Panc1 (cell line): ENCODE data around the gene BCHE. TPM values are rescaled to one million over a fixed set of nuclear protein-coding genes. Genes with fewer than 3 reads are reported as not detected.

Source experiments
- ATAC-seq: fragments of 200-7000 bp; cut with Tn5 transposase; 2 replicates; pipeline ENCODE4 v1.9.1; 2020; ENCODE audit warnings: mild to moderate bottlenecking, moderate library complexity
- BruUV-seq: library from RNA; stranded (reverse); fragments of 400-500 nt; replicated peaks from 2 replicates; lab custom pipeline; 2021; lab: Mats Ljungman, UMichigan
- CTCF ChIA-PET: fragments of 300-600 bp; sonication (Branson Sonifier 250); formaldehyde crosslinking; loops from one replicate; lab custom pipeline; 2022; ENCODE audit warnings: antibody characterized with exemption; lab: Charles Lee
- POLR2A ChIA-PET: fragments of 300-600 bp; sonication (Branson Sonifier 250); formaldehyde crosslinking; loops from one replicate; lab custom pipeline; 2022; ENCODE audit warnings: antibody characterized with exemption; lab: Charles Lee
- DNase-seq: peaks from one replicate; pipeline ENCODE4 v3.0.0-alpha.2; 2010; ENCODE audit warnings: low read depth, low spot score
- H3K27ac ChIP-seq: 2 replicates; pipeline ENCODE4 v1.5.1; 2011; ENCODE audit warnings: mild to moderate bottlenecking, low read length, inconsistent platforms
- H3K27me3 ChIP-seq: fragments of 200-500 bp; sonication (Bioruptor generic); 2 replicates; pipeline ENCODE4 v1.6.0; 2014; ENCODE audit warnings: low read length, inconsistent platforms; ENCODE audit not compliant: control insufficient read depth, insufficient read depth
- H3K36me3 ChIP-seq: fragments of 200-500 bp; sonication (Bioruptor generic); 2 replicates; pipeline ENCODE4 v1.5.1; 2014; ENCODE audit warnings: inconsistent platforms, mild to moderate bottlenecking, low read length, moderate library complexity; ENCODE audit not compliant: control insufficient read depth, insufficient read depth
- H3K4me1 ChIP-seq: 2 replicates; pipeline ENCODE4 v1.5.1; 2011; ENCODE audit warnings: inconsistent platforms, mild to moderate bottlenecking, low read length, moderate library complexity; ENCODE audit not compliant: control insufficient read depth, insufficient read depth
- H3K4me3 ChIP-seq, 2 experiments: 2 replicates each; pipeline ENCODE4 v1.5.1; 2011 to 2012; ENCODE audit warnings: low read depth in 2 of 2, low read length in 2 of 2, mild to moderate bottlenecking in 2 of 2, inconsistent platforms in 1 of 2, moderate library complexity in 1 of 2
- H3K9me3 ChIP-seq: fragments of 200-500 bp; sonication (Bioruptor generic); 2 replicates; pipeline ENCODE4 v1.5.1; 2014; ENCODE audit warnings: low read depth, mild to moderate bottlenecking, inconsistent platforms, low read length, moderate library complexity; ENCODE audit not compliant: control insufficient read depth, insufficient read depth
- POLR2AphosphoS5 ChIP-seq: IDR thresholded peaks from 2 replicates; pipeline ENCODE4 v1.6.1; 2012; ENCODE audit warnings: mild to moderate bottlenecking, low read depth, low read length, moderate library complexity
- SIN3A ChIP-seq: IDR thresholded peaks from 2 replicates; pipeline ENCODE4 v1.6.1; 2012; ENCODE audit warnings: low read depth, mild to moderate bottlenecking, low read length, moderate library complexity, borderline replicate concordance; ENCODE audit not compliant: insufficient read depth
- TCF7L2 ChIP-seq: IDR thresholded peaks from 2 replicates; pipeline ENCODE4 v1.6.1; 2011; ENCODE audit warnings: mild to moderate bottlenecking, low read depth, low read length, inconsistent platforms
- in situ Hi-C: cut with HindIII; loops from 2 replicates; pipeline ENCODE4 v1.10.0; 2016; ENCODE audit warnings: low sequenced_read_pairs, low pct_unique_long_range_greater_than_20kb
- intact Hi-C: fragments of 100-400 bp; cut with micrococcal nuclease; formaldehyde crosslinking; loops from one replicate; pipeline ENCODE4 v1.10.0; 2022; ENCODE audit not compliant: unreplicated experiment
- total RNA-seq: library from RNA; stranded (reverse); gene quantifications from one replicate; pipeline ENCODE4 v1.2.1, GENCODE V29; 2021; ENCODE audit not compliant: unreplicated experiment
- TF ChIP-seq, protein P1 (sequence below), 2 experiments: IDR thresholded peaks; 2 replicates each; pipeline ENCODE4 v1.6.1; 2011 to 2012; ENCODE audit warnings: low read depth in 2 of 2, control low read depth in 1 of 2, low read length in 1 of 2, mild to moderate bottlenecking in 1 of 2, moderate library complexity in 1 of 2; ENCODE audit not compliant: insufficient read depth in 1 of 2
- TF ChIP-seq, protein P2 (sequence below): fragments of 450-650 bp; IDR thresholded peaks from 2 replicates; pipeline ENCODE4 v1.5.1; 2017; ENCODE audit warnings: mild to moderate bottlenecking

The BCHE gene
- total RNA-seq, 1 experiment from 2014 or later = 1.5 TPM

DNA sequence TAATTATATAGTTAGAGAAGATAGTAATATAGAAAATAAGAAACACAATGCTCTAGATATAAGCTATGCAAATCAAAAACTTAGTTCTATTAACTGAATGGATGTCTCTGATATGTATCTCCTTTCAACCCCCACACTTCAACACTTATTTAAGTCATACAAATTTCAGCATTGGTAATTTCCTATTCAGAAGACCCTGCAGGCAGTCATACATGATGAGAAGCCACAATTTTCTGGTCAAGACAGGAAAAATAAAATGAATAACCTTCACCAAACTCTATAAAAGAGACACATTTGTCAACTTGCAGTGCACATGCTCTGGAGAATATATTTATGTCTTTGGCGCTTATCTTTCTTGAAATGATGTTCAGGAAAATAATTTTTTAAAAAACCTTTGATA, 578 bp upstream of the BCHE start:
- CTCF ChIA-PET = no interaction called here
- Histone ChIP-seq H3K4me1 (peaks cover 7% of the 10 kb centered on the region; the same call in 1 of the 2 replicates), H3K4me3 (no peak overlapping the region), H3K9me3 (no peaks in the 10 kb centered on the region), H3K36me3 (no peaks in the 10 kb centered on the region), H3K27me3 (no peaks in the 10 kb centered on the region), H3K27ac (no peak overlapping the region)
- intact Hi-C loops (no loop called here), in situ Hi-C loops (no loop called here)
- BruUV-seq = no TSS peak
- DNase-seq = no peak
- ATAC-seq = no peak
- TF ChIP-seq SIN3A (no peak), TCF7L2 (no peak), POLR2AphosphoS5 (no peak)
- TF ChIP-seq, protein P1, sequence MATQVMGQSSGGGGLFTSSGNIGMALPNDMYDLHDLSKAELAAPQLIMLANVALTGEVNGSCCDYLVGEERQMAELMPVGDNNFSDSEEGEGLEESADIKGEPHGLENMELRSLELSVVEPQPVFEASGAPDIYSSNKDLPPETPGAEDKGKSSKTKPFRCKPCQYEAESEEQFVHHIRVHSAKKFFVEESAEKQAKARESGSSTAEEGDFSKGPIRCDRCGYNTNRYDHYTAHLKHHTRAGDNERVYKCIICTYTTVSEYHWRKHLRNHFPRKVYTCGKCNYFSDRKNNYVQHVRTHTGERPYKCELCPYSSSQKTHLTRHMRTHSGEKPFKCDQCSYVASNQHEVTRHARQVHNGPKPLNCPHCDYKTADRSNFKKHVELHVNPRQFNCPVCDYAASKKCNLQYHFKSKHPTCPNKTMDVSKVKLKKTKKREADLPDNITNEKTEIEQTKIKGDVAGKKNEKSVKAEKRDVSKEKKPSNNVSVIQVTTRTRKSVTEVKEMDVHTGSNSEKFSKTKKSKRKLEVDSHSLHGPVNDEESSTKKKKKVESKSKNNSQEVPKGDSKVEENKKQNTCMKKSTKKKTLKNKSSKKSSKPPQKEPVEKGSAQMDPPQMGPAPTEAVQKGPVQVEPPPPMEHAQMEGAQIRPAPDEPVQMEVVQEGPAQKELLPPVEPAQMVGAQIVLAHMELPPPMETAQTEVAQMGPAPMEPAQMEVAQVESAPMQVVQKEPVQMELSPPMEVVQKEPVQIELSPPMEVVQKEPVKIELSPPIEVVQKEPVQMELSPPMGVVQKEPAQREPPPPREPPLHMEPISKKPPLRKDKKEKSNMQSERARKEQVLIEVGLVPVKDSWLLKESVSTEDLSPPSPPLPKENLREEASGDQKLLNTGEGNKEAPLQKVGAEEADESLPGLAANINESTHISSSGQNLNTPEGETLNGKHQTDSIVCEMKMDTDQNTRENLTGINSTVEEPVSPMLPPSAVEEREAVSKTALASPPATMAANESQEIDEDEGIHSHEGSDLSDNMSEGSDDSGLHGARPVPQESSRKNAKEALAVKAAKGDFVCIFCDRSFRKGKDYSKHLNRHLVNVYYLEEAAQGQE (IDR thresholded peaks at IDR 0.05; ENCODE audit: insufficient read depth in 1 of 2, low read depth in 2 of 2, low read length in 1 of 2) = no peak
- TF ChIP-seq, protein P2, sequence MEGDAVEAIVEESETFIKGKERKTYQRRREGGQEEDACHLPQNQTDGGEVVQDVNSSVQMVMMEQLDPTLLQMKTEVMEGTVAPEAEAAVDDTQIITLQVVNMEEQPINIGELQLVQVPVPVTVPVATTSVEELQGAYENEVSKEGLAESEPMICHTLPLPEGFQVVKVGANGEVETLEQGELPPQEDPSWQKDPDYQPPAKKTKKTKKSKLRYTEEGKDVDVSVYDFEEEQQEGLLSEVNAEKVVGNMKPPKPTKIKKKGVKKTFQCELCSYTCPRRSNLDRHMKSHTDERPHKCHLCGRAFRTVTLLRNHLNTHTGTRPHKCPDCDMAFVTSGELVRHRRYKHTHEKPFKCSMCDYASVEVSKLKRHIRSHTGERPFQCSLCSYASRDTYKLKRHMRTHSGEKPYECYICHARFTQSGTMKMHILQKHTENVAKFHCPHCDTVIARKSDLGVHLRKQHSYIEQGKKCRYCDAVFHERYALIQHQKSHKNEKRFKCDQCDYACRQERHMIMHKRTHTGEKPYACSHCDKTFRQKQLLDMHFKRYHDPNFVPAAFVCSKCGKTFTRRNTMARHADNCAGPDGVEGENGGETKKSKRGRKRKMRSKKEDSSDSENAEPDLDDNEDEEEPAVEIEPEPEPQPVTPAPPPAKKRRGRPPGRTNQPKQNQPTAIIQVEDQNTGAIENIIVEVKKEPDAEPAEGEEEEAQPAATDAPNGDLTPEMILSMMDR = no peak
- POLR2A ChIA-PET = no interaction called here

DNA sequence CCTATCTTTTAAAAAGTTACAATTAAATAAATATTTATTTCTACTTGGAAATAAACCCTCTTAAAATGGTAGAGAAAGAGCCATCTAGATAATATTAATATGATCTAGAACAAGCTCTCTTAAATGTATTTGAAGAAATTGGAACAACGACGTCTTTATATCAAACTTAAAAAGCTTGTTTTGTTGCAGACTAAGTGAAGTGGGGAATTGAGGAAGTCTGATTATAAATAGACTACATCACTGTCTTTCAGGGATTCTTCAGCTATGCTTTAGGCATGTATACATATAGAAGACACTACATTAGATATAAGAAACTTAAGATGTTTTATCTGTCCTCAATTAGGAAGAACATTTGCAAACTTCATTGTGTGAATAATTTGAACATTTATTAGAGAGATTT, 1.8 kb downstream of the BCHE start:
- ATAC-seq = no peak
- POLR2A ChIA-PET = interaction anchor here (0.5 to 1.0 kb wide), 2 partner anchors 9 to 544 kb away, joined by 3 to 4 read pairs; no protein-coding TSS in a partner anchor
- intact Hi-C loops = no loop called here

More for the DNA sequence above, 1.8 kb downstream of the BCHE start:
- H3K27ac ChIP-seq = no peak overlapping the region
- in situ Hi-C loops = no loop called here
- TF ChIP-seq, protein P1 (IDR thresholded peaks at IDR 0.05; ENCODE audit: insufficient read depth in 1 of 2, low read depth in 2 of 2, low read length in 1 of 2) = no peak
- TF ChIP-seq SIN3A (no peak), TCF7L2 (no peak), POLR2AphosphoS5 (no peak)
- TF ChIP-seq, protein P2 = no peak
- no peak overlapping the region for H3K4me3 ChIP-seq
- H3K36me3 ChIP-seq = no peaks in the 10 kb centered on the region
- BruUV-seq = no TSS peak
- no peak for DNase-seq
- H3K27me3 ChIP-seq = no peaks in the 10 kb centered on the region
- peaks cover 7% of the 10 kb centered on the region; the same call in 1 of the 2 replicates for H3K4me1 ChIP-seq
- H3K9me3 ChIP-seq = no peaks in the 10 kb centered on the region
- CTCF ChIA-PET = no interaction called here
